HG03558 (cell line): Measurements from ENCODE around the gene UBE2F.
A peak's percentile ranks its signal among the peaks of the same experiment; 100 is the strongest.
"Not testable (repeated sequence)": the region's sequence is repeated elsewhere in the genome, so short reads cannot be mapped to it uniquely, and the experiment has no call there.

Experiments
- ATAC-seq: cut with Tn5 transposase; IDR thresholded peaks from one replicate; pipeline ENCODE4 v1.9.1; 2021; ENCODE audit warnings: moderate number of reproducible peaks; ENCODE audit not compliant: unreplicated experiment; ENCODE audit errors: extremely low read depth

Gene UBE2F

DNA sequence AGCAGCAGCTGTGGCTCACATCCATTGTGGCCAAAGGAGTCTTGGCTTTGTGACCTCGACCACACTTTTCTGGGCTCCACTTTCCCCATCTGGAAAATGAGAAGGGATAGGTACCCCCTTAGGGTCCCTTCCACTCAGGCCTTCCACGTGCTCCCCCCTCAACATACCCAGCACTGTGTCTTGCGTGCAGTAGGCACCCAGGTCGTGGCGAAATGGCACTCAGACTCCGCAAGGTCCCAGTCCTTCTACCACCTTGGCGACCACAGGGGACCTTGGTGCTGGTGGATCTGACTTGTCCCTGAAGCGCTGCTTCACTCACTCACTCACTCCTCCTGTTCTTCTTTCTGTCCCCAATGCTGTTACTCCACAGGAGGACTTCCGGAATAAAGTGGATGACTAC is 74.1 kb downstream of the UBE2F start:
- no peak for ATAC-seq

DNA sequence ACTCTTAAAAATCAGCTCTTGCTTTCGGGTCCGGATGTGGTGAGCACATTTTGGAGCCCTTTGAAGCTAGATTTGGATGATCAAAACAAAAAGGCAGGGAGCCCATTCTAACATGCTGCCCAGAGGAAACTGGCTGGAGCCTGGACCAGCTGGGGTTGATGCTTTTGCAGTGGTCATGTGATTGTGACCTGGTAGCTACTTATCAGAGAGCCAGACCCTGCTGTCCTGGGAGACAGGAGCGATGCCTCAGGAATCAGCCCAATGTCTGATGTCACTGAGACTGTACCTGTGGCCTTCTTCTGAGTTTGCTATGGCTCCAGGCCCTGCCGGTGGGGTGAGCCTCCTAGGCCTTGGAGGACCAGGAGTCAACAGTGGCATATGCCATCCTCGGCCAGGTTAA is 75.3 kb downstream of the UBE2F start:
- no peak for ATAC-seq

DNA sequence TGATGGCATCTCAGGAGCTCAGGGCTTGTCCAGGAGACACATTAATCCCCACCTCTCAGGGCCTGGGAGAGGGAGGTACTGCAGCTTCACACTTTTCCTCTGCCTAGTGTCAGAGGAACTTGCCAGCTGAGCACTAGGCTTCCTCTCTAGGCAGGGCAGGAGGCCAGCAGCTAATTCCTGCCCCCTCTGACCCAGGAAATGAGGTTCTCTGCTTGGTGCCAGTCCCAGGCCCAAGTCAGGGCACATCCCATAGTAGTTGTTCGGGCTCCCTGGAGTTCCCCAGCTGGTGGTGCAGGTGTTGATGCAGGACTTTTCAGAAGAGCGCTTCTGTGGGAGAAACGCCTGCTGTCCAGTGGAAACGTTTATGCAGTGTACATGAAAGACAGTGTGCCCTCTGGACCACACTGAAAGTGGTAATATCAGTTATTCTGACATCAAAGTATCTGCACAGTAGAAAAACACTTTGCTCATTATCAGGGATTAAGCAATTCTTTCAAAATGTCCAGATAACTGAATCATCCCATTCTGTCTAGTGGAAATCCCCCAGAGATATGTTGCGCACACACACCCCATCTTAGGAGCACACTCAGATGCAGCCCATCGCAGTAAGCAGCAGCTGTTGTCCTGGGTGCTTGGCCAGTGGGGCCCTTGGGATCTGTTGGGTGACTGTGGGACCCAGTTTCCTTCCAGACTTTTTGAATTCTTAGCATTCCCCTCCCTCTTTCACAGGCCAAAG is 76.2 kb downstream of the UBE2F start:
- ATAC-seq = no peak

DNA sequence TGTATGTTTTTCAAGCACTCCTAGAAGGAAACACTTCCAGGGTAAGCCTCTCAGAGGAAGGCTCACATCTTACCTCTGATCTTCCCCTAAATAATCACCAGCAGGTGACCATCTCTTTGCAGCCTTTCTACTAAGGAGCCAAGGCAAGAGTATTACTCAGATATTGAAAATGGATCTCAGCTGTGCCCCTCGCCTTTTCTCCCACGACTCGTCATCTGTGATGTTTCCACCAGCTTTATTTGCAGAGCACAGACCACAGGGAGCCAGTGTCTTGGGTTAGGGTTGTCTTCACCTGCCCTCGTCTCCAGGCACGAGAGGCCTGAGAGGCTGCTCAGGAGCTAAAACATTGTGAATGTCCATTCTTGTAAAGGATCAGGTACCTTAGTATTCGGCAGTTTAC is 77.0 kb downstream of the UBE2F start:
- ATAC-seq = no peak

- no peak for ATAC-seq
These were observed 78.8 kb downstream of the UBE2F start for GRCh38 chr2:238045575-238045974.

- no peak for ATAC-seq
These were observed 80.0 kb downstream of the UBE2F start for GRCh38 chr2:238046725-238047270.

DNA sequence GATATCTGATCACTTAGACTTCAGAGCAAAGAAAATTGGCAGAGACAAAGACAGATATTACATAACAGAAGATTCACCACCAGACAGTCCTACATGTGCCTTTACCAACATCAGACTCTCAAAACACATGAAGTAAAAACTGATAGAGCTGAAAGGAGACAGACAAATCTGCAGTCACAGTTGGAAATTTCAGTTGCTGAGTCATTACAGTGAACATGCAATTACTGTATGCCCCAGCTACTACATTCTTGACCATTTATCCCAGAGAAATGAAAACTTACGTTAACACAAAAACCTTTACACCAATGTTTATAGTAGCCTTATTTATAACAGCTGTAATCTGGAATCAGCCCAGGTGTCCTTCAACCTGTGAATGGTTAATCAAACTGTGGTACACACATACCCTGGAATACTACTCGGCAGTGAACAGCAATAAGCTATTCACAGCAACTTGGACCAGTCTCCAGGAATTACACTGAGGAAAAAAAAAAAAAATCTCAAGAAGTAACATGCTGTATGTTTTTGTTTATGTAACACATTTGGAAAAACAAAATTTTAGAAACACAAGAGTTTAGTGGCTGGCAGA is 86.5 kb downstream of the UBE2F start:
- no peak for ATAC-seq

DNA sequence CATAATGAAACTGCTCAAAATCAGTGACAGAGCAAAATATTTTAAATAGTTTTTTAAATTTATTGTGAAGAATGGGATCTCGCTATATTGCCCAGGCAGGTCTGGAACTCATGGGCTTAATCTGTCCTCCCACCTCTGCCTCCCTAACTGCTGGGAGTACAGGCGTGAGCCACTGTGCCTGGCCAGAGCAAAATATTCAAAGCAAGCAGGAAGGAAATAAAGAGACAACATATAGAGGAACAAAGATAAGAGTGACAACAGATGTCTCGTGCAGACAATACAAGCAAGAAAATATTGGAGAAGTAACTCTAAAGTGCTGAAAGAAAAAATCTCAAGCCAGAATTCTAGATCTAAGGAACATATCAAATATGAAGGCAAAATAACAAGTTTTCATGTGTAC is 89.0 kb downstream of the UBE2F start:
- no peak for ATAC-seq

- not testable (repeated sequence) for ATAC-seq
These were observed 91.1 kb downstream of the UBE2F start for GRCh38 chr2:238057696-238058575.

- no peak for ATAC-seq
These were observed 92.7 kb downstream of the UBE2F start for GRCh38 chr2:238059505-238059904.

GRCh38 chr2:238060096-238060541 is 93.3 kb downstream of the UBE2F start:
- no peak for ATAC-seq

- peak; percentile 88 for ATAC-seq
These were observed 93.9 kb downstream of the UBE2F start, which contains the start of gene SCLY for GRCh38 chr2:238060542-238061314. TSS of gene SCLY (plus strand) at chr2:238061001. CDS start at chr2:238061055, 54 bp downstream.

DNA sequence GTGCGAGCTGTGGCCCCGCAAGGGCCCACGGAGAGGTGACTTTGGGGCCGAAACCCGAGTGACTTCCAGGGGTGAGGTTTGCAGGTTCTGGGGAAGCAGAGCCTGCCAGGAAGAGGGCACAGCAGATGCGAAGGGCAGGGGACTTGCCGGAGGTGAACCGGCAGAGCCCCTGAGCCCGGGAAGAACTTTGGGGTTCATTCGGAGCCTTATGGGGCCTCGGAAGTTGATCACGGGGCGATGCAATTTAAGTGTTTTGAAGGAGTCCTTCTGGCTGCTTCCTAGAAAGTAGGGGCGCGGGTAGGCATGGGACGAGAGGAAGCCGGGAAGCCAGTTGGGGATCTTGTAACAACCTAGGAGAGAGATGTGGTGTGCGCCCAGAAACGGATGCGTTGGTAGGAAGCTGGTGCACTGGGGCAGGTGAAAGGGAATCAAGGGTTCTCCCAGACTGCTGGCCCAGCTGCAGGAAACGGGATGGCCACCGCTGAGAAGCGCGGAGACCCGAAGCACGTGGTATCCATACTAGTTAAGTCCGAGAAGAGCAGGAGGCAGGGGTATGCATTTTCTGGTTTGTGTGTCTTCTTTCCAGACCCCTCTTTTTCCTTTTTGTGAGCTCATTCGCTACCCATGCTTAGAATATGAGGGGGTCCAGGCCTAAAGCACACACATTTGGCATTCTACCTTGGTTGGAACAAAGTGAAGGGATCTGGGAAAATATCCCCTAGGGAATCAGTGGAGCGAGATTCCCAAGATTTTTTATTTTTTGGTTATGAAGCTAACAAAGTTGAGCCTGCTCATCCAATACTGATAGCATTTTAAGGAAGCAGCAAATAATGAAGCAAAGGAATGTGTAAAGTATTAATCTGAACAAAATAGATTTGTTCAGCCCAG is 94.7 kb downstream of the UBE2F start:
- peak; percentile 2 for ATAC-seq

GRCh38 chr2:238063414-238064189 is 96.8 kb downstream of the UBE2F start:
- ATAC-seq = no peak

GRCh38 chr2:238064376-238064775 is 97.6 kb downstream of the UBE2F start:
- ATAC-seq = no peak

DNA sequence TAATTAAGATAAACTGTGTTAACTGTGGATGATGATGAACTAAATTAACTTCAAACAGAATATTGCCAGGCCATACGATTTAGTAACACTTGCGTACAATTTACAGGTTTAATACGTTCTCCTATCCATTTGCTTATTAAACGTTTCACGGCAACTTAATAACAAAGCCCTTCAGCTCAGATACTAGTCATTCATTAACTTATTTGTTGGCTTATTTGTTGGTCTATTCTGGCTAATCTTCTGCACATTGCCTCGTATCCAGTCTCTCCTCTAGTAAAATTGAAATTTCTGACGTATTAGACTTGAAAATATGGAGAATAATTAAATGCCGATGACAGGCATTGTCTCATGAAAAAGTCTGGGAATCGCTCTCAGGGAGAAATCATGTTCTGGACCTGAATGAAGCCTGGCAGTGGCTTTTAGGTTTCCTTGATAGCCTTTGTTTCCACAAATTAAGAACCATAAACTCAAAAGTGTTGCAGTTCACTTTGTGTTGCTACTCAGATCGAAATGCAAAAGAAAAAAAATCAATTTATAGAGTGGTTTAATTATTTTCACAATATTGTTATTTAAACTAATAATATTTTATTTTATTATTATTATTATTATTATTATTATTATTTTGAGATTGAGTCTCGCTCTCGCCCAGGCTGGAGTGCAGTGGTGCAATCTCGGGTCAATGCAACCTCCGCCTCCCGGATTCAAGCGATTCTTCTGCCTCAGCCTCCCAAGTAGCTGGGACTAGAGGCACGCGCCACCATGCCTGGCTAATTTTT is 98.4 kb downstream of the UBE2F start:
- no peak for ATAC-seq

DNA sequence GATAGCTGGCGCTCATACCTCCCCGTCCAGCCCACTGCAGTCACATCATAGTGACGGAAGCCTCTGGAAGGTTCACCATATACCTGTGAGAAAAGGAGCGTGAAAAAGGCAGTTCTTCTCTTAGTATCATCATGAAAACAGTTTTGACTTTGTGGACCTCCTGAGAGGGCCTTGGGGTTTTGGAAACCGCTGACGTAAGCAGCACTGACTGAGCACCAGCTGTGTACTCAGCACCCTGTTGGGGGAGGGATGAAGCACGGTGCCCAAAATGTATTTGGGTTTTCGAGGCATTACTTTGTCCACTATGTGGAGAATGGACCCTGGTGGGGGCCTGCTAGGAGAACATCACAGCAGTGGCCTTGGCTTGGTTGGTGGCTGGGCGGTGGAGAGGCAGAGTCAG is 99.4 kb downstream of the UBE2F start:
- ATAC-seq = no peak
